Activated naive CD4-positive, alpha-beta T cell treated with anti-CD3 and anti-CD28 coated beads, Interleukin-2, amount 10 ng/mL, durations not matched to agents 7 days and 5 days (primary cell): ENCODE data around the gene TAGAP.

Experiments used
- CTCF ChIA-PET: fragments of 350-600 bp; sonication (Branson Sonifier 250); formaldehyde crosslinking; loops from one replicate; lab custom pipeline; 2021; ENCODE audit warnings: antibody characterized with exemption; lab: Charles Lee
- DNase-seq: peaks from one replicate; pipeline ENCODE4 v3.0.0-alpha.2; 2020
- H3K27ac Mint-ChIP-seq: one replicate; pipeline ENCODE4 v1.8.0; 2021; ENCODE audit warnings: mild to moderate bottlenecking, moderate library complexity, mixed read lengths
- H3K27me3 Mint-ChIP-seq: one replicate; pipeline ENCODE4 v1.8.0; 2021; ENCODE audit warnings: mild to moderate bottlenecking, mixed read lengths
- H3K36me3 Mint-ChIP-seq: one replicate; pipeline ENCODE4 v1.8.0; 2021; ENCODE audit warnings: mixed read lengths
- H3K4me1 Mint-ChIP-seq: one replicate; pipeline ENCODE4 v1.8.0; 2021; ENCODE audit warnings: mixed read lengths
- H3K4me3 Mint-ChIP-seq: one replicate; pipeline ENCODE4 v1.8.0; 2021; ENCODE audit warnings: mild to moderate bottlenecking, moderate library complexity, mixed read lengths
- H3K9me3 Mint-ChIP-seq: one replicate; pipeline ENCODE4 v1.8.0; 2021; ENCODE audit warnings: mixed read lengths

The TAGAP gene

DNA sequence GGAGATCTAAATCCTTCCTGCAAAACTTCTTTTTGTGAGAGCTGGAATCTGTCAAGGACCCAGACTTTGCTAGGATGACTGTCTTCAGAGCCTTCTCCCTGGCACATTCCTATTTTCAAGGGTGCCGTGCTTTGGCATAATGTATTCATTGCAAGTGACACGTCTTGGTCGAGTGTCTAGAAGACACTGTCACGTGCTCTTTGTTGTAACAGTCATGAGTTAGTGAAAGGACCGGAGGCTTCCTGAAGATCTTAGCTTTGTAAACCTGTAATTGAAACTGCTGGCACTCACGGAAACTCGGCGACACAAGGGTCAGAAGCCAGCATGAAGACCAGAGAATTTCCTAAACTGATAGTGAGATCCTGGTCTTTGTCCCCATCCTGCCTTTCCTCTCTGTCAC, 19.7 kb upstream of the TAGAP start:
- peaks cover 6% of the 10 kb centered on the region for H3K9me3 Mint-ChIP-seq
- H3K4me3 Mint-ChIP-seq: peak overlapping the region; percentile 11
- H3K4me1 Mint-ChIP-seq: peaks cover 63% of the 10 kb centered on the region
- DNase-seq: no peak
- CTCF ChIA-PET: interaction anchor here (1.0 to 3.6 kb wide), 5 partner anchors 12 to 45 kb away, joined by 3 to 31 read pairs (median 3); no protein-coding TSS in a partner anchor
- peaks cover 22% of the 10 kb centered on the region for H3K27me3 Mint-ChIP-seq
- H3K27ac Mint-ChIP-seq: peak overlapping the region; percentile 100
- peaks cover 15% of the 10 kb centered on the region for H3K36me3 Mint-ChIP-seq

- CTCF ChIA-PET: interaction anchor here (1.2 to 3.6 kb wide), 5 partner anchors 11 to 54 kb away, joined by 3 to 31 read pairs (median 12); partner anchors contain the start of gene TAGAP
- H3K4me1 Mint-ChIP-seq: peaks cover 67% of the 10 kb centered on the region
- peaks cover 6% of the 10 kb centered on the region for H3K9me3 Mint-ChIP-seq
- peaks cover 13% of the 10 kb centered on the region for H3K36me3 Mint-ChIP-seq
- peaks cover 15% of the 10 kb centered on the region for H3K27me3 Mint-ChIP-seq
- H3K27ac Mint-ChIP-seq: peak overlapping the region; percentile 100
- DNase-seq: no peak
- peak overlapping the region; percentile 19 for H3K4me3 Mint-ChIP-seq
Measured at GRCh38 chr6:159063549-159063948, 18.8 kb upstream of the TAGAP start.

DNA sequence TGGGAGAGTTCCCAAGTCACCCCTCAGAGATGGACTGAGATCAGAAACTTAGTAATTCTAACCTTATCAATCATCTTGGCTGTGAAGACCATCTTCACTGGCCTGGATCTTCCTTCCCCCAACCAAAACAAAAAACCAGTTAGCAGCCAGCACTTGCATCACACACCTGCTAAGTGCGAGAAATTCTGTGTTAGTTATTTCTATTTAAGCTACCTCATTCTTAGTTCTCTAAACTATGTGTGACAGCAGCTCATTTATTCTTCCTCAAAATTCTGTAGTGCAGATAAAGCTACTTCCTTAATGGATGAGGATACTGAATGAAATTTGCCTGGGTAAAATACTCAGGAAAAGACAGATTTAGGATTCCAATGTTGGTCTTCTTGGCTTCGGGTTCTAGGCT, 18.2 kb upstream of the TAGAP start:
- Mint-ChIP-seq H3K27me3 (peaks cover 12% of the 10 kb centered on the region), H3K27ac (peak overlapping the region; percentile 100), H3K4me3 (peak overlapping the region; percentile 50), H3K36me3 (peaks cover 13% of the 10 kb centered on the region), H3K9me3 (peaks cover 6% of the 10 kb centered on the region), H3K4me1 (peaks cover 68% of the 10 kb centered on the region)
- no peak for DNase-seq
- CTCF ChIA-PET: interaction anchor here (1.0 to 3.6 kb wide), 6 partner anchors 19 to 54 kb away, joined by 3 to 31 read pairs (median 8); partner anchors contain the start of gene TAGAP

- Mint-ChIP-seq H3K27me3 (peaks cover 8% of the 10 kb centered on the region), H3K36me3 (peaks cover 13% of the 10 kb centered on the region), H3K9me3 (peaks cover 6% of the 10 kb centered on the region), H3K4me1 (peaks cover 72% of the 10 kb centered on the region), H3K4me3 (peak overlapping the region; percentile 50), H3K27ac (peak overlapping the region; percentile 100)
- DNase-seq: peak; percentile 80
- CTCF ChIA-PET: interaction anchor here (0.6 to 3.6 kb wide), 8 partner anchors 18 to 86 kb away, joined by 3 to 31 read pairs (median 4); partner anchors contain the start of gene TAGAP
Measured at GRCh38 chr6:159062564-159062945, 17.8 kb upstream of the TAGAP start.

DNA sequence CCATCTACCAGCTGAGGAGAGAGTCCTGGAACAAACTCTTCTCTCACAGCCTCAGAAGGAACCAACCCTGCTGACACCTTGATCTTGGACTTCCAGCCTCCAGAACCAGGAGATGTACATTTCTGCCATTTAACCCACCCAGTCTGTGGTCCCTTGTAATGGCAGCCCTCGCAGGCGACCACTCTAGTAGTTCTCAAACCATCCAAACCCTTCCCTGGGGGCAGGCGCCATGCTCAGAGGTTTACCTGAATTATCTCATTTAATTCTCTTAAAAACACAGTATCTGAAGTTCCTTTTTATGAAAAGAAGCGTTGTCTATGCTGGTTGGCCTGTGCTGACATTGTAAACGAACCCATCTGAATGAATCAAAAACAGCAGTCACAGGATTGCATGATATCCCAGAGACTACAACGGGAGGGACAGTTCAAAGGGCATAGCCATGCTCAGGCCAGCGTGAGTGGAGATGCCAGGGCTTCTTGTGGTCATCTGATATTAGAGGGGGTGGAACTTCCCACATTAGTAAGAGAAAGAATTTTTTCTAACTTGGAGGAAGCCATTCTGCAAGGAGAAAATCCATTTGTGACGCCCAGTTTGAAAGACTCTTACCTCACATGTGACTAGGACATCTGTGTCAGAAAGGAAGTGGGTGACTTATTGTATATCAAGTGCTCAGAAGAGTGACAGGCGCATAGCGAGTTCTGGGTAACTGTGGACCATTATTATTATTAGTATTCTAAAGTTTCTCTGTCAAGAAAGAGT, 17.2 kb upstream of the TAGAP start:
- CTCF ChIA-PET: interaction anchor here (0.6 to 3.6 kb wide), 8 partner anchors 18 to 86 kb away, joined by 3 to 31 read pairs (median 4); partner anchors contain the start of gene TAGAP
- DNase-seq: peak; percentile 44
- H3K4me1 Mint-ChIP-seq: peaks cover 78% of the 10 kb centered on the region
- H3K27ac Mint-ChIP-seq: peak overlapping the region; percentile 100
- H3K9me3 Mint-ChIP-seq: peaks cover 6% of the 10 kb centered on the region
- H3K36me3 Mint-ChIP-seq: peaks cover 12% of the 10 kb centered on the region
- peak overlapping the region; percentile 50 for H3K4me3 Mint-ChIP-seq
- peaks cover 5% of the 10 kb centered on the region for H3K27me3 Mint-ChIP-seq

GRCh38 chr6:159061146-159061545, 16.4 kb upstream of the TAGAP start:
- peaks cover 5% of the 10 kb centered on the region for H3K27me3 Mint-ChIP-seq
- no peak for DNase-seq

DNA sequence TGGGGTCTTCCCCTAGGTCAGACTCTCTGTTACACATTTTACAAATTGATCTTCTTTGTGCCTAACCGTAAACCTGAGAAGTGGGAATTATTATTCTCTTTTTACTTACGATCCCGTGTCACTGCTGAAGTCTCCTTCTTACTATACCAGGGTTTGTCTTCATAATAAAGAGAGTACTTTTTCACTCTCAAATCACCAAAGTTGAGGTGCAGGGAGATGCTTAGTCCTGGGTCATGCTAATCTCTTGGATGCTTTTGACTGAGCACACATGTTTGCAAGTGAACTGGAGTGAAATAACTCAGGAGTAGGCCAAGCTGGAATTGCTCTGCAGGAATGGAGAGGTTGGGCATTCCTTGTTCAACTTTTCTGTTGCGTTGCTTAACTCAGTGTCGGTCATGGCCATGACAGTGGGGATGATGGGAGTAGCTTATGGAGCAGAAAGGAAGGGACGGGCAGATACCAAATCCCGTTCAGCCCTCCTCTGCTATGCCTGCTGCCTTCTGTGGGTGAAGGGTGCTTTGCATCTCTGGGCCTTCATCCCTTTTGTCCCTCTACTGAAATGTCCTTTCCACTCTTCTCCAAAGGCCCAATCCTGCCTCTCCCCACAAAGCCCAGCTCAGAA, 15.2 kb upstream of the TAGAP start:
- peaks cover 12% of the 10 kb centered on the region for H3K36me3 Mint-ChIP-seq
- H3K4me3 Mint-ChIP-seq: no peak overlapping the region
- peaks cover 9% of the 10 kb centered on the region for H3K27me3 Mint-ChIP-seq
- no peak for DNase-seq
- peaks cover 6% of the 10 kb centered on the region for H3K9me3 Mint-ChIP-seq
- H3K4me1 Mint-ChIP-seq: peaks cover 89% of the 10 kb centered on the region
- peak overlapping the region; percentile 56 for H3K27ac Mint-ChIP-seq
- CTCF ChIA-PET: interaction anchor here (1.0 to 2.6 kb wide), 3 partner anchors 16 to 50 kb away, joined by 5 to 7 read pairs (median 5); no protein-coding TSS in a partner anchor

More at GRCh38 chr6:159061146-159061545, 16.4 kb upstream of the TAGAP start:
- Mint-ChIP-seq H3K4me3 (no peak overlapping the region), H3K4me1 (peaks cover 87% of the 10 kb centered on the region), H3K9me3 (peaks cover 6% of the 10 kb centered on the region), H3K27ac (peak overlapping the region; percentile 100), H3K36me3 (peaks cover 12% of the 10 kb centered on the region)
- CTCF ChIA-PET: interaction anchor here (1.0 to 2.7 kb wide), 2 partner anchors 19 to 43 kb away, joined by 5 to 13 read pairs; no protein-coding TSS in a partner anchor

GRCh38 chr6:159059141-159059540, 14.3 kb upstream of the TAGAP start:
- CTCF ChIA-PET: interaction anchor here (1.4 to 2.6 kb wide), 4 partner anchors 15 to 51 kb away, joined by 5 to 7 read pairs (median 5); no protein-coding TSS in a partner anchor
- Mint-ChIP-seq H3K36me3 (peaks cover 12% of the 10 kb centered on the region), H3K27ac (no peak overlapping the region), H3K4me3 (no peak overlapping the region), H3K4me1 (peaks cover 83% of the 10 kb centered on the region), H3K27me3 (peaks cover 11% of the 10 kb centered on the region), H3K9me3 (peaks cover 6% of the 10 kb centered on the region)
- DNase-seq: no peak

DNA sequence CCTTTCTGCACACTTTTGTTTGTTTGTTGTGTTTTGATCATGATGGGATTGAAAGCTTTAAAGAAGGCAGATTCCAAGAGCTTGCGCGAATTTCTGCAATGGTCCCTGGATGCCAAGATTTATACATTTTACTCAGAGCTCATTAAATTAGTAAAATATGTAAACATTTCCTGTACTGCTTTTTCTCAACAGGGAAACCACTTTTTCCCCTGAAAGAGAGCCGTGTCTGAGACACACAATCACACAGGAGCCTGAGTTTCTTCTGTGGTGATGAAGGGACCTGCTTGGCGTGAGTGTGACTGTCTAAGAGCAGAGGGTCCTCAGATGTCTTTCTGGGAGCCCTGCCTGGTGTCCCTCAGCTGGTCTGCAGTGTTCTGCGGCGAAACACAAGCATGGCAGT, 12.1 kb upstream of the TAGAP start:
- CTCF ChIA-PET: interaction anchor here (1.1 to 2.3 kb wide), 2 partner anchors 12 to 47 kb away, joined by 4 to 10 read pairs; partner anchors contain the start of gene TAGAP
- Mint-ChIP-seq H3K4me3 (no peak overlapping the region), H3K9me3 (peaks cover 6% of the 10 kb centered on the region), H3K27ac (peak overlapping the region; percentile 37), H3K4me1 (peaks cover 66% of the 10 kb centered on the region), H3K36me3 (peaks cover 9% of the 10 kb centered on the region), H3K27me3 (peaks cover 25% of the 10 kb centered on the region)
- DNase-seq: no peak

- CTCF ChIA-PET: interaction anchor here (1.1 to 2.3 kb wide), 2 partner anchors 12 to 47 kb away, joined by 4 to 10 read pairs; partner anchors contain the start of gene TAGAP
- Mint-ChIP-seq H3K36me3 (peaks cover 5% of the 10 kb centered on the region), H3K27me3 (peaks cover 25% of the 10 kb centered on the region), H3K4me1 (peaks cover 62% of the 10 kb centered on the region), H3K9me3 (peaks cover 2% of the 10 kb centered on the region), H3K27ac (peak overlapping the region; percentile 37), H3K4me3 (peak overlapping the region; percentile 18)
- DNase-seq: no peak
Measured at GRCh38 chr6:159056432-159056831, 11.6 kb upstream of the TAGAP start.

DNA sequence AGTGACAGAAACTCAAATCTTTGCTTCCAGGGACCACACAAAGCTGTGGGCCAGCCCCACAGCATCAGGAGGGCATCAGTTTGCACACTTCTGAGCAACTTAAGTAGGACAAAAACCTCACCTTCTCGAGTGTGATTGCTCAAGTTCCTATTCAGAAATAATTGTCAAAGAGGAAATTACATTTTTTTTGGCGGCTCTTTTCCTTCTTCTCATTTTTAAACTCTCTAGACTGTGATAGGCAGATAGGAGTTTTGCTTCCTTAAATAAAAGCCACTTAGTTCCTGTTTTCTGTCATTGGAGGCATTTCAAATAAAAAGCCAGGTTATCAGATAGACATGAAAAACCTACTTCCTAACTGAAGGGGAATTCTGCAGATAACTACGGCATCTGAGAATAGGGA, 11.2 kb upstream of the TAGAP start:
- CTCF ChIA-PET: interaction anchor here (1.3 to 2.3 kb wide), 2 partner anchors 11 to 48 kb away, joined by 4 to 10 read pairs; partner anchors contain the start of gene TAGAP
- H3K4me1 Mint-ChIP-seq: peaks cover 57% of the 10 kb centered on the region
- H3K4me3 Mint-ChIP-seq: peak overlapping the region; percentile 18
- H3K27me3 Mint-ChIP-seq: peaks cover 25% of the 10 kb centered on the region
- peak overlapping the region; percentile 79 for H3K27ac Mint-ChIP-seq
- DNase-seq: no peak
- H3K9me3 Mint-ChIP-seq: no peaks in the 10 kb centered on the region
- H3K36me3 Mint-ChIP-seq: peaks cover 2% of the 10 kb centered on the region

DNA sequence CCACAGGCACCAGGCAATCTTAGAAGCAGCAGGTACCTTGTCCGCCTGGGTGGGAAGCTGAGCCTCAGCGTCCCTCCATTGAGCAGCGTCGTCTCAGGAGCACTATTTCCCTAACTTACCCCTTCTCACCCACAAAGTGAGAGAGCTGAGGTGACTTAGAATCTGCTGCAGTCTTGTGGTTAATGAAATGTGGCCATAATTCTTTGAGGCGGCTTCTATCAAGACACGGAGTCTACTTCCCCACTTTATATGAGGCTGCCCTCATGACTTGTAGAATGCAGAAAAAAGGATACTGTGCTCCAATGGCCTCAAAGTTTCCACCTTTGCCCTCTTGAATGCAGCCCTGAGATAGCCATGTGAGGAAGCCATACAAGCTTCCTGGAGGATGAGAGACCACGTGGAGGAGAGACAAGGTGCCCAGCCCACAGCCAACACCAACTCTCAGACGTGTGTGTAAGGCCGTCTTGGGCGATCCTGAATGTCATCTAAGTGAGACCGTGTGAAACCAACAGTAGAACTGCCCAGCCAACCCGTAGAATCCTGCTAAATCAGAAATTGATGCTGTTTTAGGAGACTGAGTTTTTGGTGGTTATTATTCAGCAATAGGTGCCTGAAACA, 9.1 kb upstream of the TAGAP start:
- Mint-ChIP-seq H3K27ac (no peak overlapping the region), H3K4me3 (no peak overlapping the region), H3K27me3 (peaks cover 25% of the 10 kb centered on the region), H3K4me1 (peaks cover 39% of the 10 kb centered on the region), H3K36me3 (no peaks in the 10 kb centered on the region), H3K9me3 (no peaks in the 10 kb centered on the region)
- CTCF ChIA-PET: interaction anchor here (1.2 kb wide), 2 partner anchors 10 to 50 kb away, joined by 3 to 4 read pairs; no protein-coding TSS in a partner anchor
- no peak for DNase-seq

GRCh38 chr6:159052720-159053119, 7.9 kb upstream of the TAGAP start:
- H3K4me3 Mint-ChIP-seq: no peak overlapping the region
- peaks cover 45% of the 10 kb centered on the region for H3K4me1 Mint-ChIP-seq
- H3K27me3 Mint-ChIP-seq: peaks cover 25% of the 10 kb centered on the region
- no peak overlapping the region for H3K27ac Mint-ChIP-seq
- DNase-seq: no peak
- no peaks in the 10 kb centered on the region for H3K9me3 Mint-ChIP-seq
- peaks cover 3% of the 10 kb centered on the region for H3K36me3 Mint-ChIP-seq
- CTCF ChIA-PET: interaction anchor here (0.6 to 1.2 kb wide), 4 partner anchors 10 to 51 kb away, joined by 3 read pairs; no protein-coding TSS in a partner anchor
